ENCODE measurements around the gene MEDAG. TPM values are rescaled to one million over a fixed set of nuclear protein-coding genes. Genes with fewer than 3 reads are reported as not detected.
"Not testable (repeated sequence)": the region's sequence is repeated elsewhere in the genome, so short reads cannot be mapped to it uniquely, and the experiment has no call there.

MEDAG gene
- total RNA-seq, 2 experiments from 2014 or later = not detected

DNA sequence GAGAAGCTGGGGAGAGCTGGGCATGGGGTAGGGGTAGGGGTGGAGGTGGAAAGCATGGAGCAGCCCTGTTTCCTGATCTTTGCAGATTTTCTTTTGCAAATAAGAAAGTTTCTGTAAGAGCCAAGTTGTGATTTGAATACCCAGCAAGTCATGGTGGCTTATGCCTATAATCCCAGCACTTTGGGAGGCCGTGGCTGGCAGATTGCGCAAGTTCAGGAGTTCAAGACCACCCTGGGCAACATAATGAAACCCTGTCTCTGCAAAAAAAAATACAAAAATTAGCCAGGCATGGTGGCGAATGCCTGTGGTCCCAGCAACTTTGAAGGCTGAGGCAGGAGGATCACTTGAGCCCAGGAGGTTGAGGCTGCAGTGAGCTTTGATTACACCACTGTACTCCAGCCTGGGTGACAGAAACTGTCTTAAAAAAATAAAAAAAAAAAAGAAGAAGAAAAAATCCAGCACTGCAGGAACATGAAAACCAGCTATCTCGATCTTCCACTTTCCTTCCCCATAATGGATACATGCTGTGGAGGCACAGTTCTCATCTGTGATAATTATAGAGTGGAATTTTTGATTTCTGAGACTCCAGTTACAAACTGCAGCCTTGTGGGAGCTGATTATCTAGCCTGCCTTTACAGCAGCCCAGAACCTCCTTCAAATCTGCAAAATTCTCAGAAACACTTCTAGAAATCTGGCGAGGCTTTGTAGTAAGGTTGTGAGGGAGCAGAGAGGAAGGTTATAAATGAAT, 14.3 kb downstream of the MEDAG start:
- Mint-ChIP-seq H3K27ac (no peak overlapping the region), H3K9me3 (no peaks in the 10 kb centered on the region)
- CTCF ChIA-PET = interaction anchor here (0.6 to 0.7 kb wide), 2 partner anchors 126 to 209 kb away, joined by 3 to 5 read pairs; no protein-coding TSS in a partner anchor

DNA sequence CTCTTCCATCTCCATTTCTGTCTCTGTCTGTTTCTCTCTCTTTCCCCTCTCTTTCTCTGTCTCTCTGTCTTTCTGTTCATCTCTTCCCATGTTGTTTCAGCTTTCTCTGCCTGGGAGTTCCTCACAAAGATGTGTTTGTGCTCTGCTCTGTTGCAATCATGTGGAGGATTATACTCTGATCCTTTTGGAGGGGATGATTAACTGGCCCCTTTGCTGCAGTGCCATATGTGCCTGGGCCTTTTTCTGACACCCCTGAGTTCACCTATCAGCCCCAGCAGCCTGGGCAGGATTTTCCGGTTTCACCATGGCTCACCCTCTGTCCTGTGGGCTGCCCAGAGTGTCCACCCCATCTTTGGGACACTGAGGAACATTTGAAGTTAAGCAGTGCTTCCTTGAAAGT, 17.3 kb downstream of the MEDAG start:
- Mint-ChIP-seq H3K27ac (no peak overlapping the region), H3K36me3 (ENCODE audit: low read depth) (no peaks in the 10 kb centered on the region), H3K27me3 (ENCODE audit: low read depth) (peaks cover 7% of the 10 kb centered on the region), H3K4me3 (no peak overlapping the region), H3K4me1 (ENCODE audit: low read depth) (peaks cover 9% of the 10 kb centered on the region), H3K9me3 (no peaks in the 10 kb centered on the region)
- intact Hi-C loops (cut with micrococcal nuclease) = no loop called here
- DNase-seq = no peak
- CTCF ChIA-PET = no interaction called here

More for the DNA sequence above, 14.3 kb downstream of the MEDAG start:
- Mint-ChIP-seq H3K36me3 (ENCODE audit: low read depth) (no peaks in the 10 kb centered on the region), H3K27me3 (ENCODE audit: low read depth) (peaks cover 19% of the 10 kb centered on the region), H3K4me3 (no peak overlapping the region), H3K4me1 (ENCODE audit: low read depth) (peaks cover under 1% of the 10 kb centered on the region)
- intact Hi-C loops (cut with micrococcal nuclease) = no loop called here
- no peak for DNase-seq

DNA sequence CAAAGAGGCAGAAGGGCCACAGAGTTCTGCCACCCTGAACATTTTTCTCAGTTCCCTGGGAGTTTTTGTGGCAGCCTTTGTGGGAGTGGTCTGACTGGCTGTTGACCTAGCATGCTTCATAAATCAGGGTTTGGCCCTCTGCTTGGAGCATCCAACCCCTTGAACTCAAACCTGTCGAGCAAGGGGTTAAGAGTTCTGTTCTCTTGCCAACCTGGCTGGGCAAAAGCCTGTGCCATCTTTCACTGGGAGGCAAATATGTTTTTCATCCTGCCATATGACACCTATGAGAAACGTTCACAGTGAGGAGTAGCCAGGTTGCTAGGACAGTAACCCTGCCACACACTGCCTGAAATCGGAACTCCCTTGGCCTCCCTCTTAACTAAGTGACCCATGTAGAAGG, 18.6 kb downstream of the MEDAG start:
- DNase-seq = no peak
- Mint-ChIP-seq H3K9me3 (no peaks in the 10 kb centered on the region), H3K4me1 (ENCODE audit: low read depth) (peaks cover 9% of the 10 kb centered on the region), H3K27ac (no peak overlapping the region), H3K27me3 (ENCODE audit: low read depth) (peaks cover 7% of the 10 kb centered on the region), H3K4me3 (no peak overlapping the region), H3K36me3 (ENCODE audit: low read depth) (no peaks in the 10 kb centered on the region)
- CTCF ChIA-PET = no interaction called here
- intact Hi-C loops (cut with micrococcal nuclease) = no loop called here

DNA sequence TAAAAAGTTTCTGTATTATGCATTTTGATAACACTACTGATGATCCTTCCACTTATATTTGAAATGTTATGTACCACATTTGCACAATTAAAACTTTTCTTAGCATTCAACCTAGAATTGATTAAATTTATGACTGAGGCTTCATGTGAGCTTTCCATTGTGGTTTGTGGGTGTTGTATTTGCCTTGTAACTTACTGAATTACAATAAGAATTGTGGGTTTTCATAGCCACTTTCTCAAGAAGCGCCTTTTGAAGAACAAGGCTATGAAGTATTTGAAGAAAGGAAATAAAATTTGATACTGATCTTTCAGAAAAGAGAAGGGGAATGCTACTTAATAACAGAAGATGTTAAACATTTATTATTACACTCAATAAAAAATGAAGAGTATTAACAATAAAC, 19.4 kb downstream of the MEDAG start:
- Mint-ChIP-seq H3K9me3 (no peaks in the 10 kb centered on the region), H3K36me3 (ENCODE audit: low read depth) (no peaks in the 10 kb centered on the region), H3K27ac (no peak overlapping the region), H3K4me3 (no peak overlapping the region), H3K4me1 (ENCODE audit: low read depth) (peaks cover 9% of the 10 kb centered on the region), H3K27me3 (ENCODE audit: low read depth) (peaks cover 9% of the 10 kb centered on the region)
- CTCF ChIA-PET = no interaction called here
- intact Hi-C loops (cut with micrococcal nuclease) = no loop called here
- DNase-seq = no peak

DNA sequence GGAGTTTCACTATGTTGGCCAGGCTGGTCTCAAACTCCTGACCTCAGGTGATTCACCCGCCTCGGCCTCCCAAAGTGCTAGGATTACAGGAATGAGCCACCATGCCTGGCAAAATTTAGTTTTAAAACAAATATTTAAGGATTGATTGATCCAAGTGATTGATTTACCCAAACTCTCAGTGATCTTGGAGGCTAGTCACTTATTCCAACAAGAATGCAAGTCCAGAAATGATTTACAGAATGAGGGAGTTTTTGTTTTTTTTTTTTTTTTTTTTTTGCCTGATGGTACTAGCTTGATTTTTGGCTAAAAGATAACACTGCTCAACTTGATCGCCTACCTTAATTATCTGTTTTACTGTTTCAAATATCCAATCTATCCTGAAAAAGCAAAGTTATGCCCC, 20.7 kb downstream of the MEDAG start:
- intact Hi-C loops (cut with micrococcal nuclease) = no loop called here
- no peaks in the 10 kb centered on the region for H3K36me3 Mint-ChIP-seq (ENCODE audit: low read depth)
- CTCF ChIA-PET = no interaction called here
- H3K9me3 Mint-ChIP-seq = no peaks in the 10 kb centered on the region
- no peak for DNase-seq
- no peak overlapping the region for H3K27ac Mint-ChIP-seq
- peaks cover 9% of the 10 kb centered on the region for H3K4me1 Mint-ChIP-seq (ENCODE audit: low read depth)
- no peak overlapping the region for H3K4me3 Mint-ChIP-seq
- peaks cover 9% of the 10 kb centered on the region for H3K27me3 Mint-ChIP-seq (ENCODE audit: low read depth)

DNA sequence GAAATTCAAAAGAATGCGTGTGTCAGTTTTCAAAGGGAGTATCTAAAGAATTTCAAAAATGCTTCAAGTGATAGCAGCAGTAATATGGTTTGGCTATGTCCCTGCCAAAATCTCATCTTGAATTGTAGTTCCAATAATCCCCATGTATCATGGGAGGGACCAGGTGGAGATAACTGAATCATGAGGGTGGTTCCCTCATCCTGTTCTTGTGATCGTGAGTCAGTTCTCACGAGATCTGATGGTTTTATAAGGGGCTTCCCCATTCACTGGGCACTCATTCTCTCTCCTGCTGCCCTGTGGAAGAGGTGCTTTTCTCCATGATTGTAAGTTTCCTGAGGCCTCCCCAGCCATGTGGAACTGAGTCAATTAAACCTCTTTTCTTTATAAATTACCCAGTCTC, 21.1 kb downstream of the MEDAG start:
- H3K4me3 Mint-ChIP-seq; intact Hi-C loops (cut with micrococcal nuclease); CTCF ChIA-PET; H3K9me3 Mint-ChIP-seq; H3K36me3 Mint-ChIP-seq (ENCODE audit: low read depth); H3K27ac Mint-ChIP-seq; H3K4me1 Mint-ChIP-seq (ENCODE audit: low read depth); DNase-seq: not testable (repeated sequence)
- peaks cover 12% of the 10 kb centered on the region for H3K27me3 Mint-ChIP-seq (ENCODE audit: low read depth)

DNA sequence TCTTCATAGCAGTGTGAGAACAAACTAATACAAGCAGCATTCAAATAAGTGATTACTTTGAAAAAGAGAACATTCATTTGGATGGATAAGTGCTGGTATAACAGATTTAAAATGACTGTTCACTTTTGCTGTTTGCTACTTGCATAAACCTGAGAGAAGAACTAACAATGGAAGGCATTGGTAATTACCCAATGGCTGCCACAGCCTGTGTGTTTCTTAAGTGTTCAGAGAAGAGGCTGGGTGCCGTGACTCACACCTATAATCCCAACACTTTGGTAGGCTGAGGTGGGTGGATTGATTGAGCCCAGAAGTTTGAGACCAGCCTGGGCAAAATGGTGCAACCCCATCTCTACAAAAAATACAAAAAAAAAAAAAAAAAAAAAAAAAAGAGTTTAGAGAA, 21.5 kb downstream of the MEDAG start:
- Mint-ChIP-seq H3K4me1 (ENCODE audit: low read depth) (peaks cover 9% of the 10 kb centered on the region), H3K4me3 (no peak overlapping the region), H3K27ac (no peak overlapping the region), H3K27me3 (ENCODE audit: low read depth) (peaks cover 16% of the 10 kb centered on the region), H3K36me3 (ENCODE audit: low read depth) (no peaks in the 10 kb centered on the region), H3K9me3 (no peaks in the 10 kb centered on the region)
- intact Hi-C loops (cut with micrococcal nuclease) = no loop called here
- no peak for DNase-seq
- CTCF ChIA-PET = no interaction called here

DNA sequence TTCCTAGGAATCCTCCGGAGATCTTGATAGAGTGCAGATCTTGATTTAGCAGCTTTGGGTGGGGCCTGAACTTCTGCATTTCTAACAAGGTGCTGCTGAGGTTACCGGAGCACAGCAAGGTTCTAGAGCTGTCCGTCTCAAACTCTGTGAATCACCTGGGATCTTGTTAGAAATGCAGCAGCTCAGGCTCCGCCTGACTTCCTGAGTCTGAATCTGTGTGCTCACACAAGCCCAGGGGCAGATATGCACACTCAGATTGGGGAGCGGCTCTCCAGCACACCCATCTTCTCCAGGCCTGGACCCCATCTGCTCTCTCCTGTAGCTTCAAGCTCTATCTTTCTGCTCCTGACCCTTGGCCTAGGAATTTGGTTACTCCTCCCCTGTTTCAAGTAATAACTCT, 22.9 kb downstream of the MEDAG start:
- Mint-ChIP-seq H3K9me3 (no peaks in the 10 kb centered on the region), H3K27ac (no peak overlapping the region), H3K36me3 (ENCODE audit: low read depth) (no peaks in the 10 kb centered on the region), H3K4me1 (ENCODE audit: low read depth) (peaks cover 9% of the 10 kb centered on the region), H3K4me3 (no peak overlapping the region), H3K27me3 (ENCODE audit: low read depth) (peaks cover 13% of the 10 kb centered on the region)
- no peak for DNase-seq
- CTCF ChIA-PET = interaction anchor here (1.1 kb wide), 1 partner anchor 116 kb away, joined by 4 read pairs; no protein-coding TSS in a partner anchor
- intact Hi-C loops (cut with micrococcal nuclease) = no loop called here

DNA sequence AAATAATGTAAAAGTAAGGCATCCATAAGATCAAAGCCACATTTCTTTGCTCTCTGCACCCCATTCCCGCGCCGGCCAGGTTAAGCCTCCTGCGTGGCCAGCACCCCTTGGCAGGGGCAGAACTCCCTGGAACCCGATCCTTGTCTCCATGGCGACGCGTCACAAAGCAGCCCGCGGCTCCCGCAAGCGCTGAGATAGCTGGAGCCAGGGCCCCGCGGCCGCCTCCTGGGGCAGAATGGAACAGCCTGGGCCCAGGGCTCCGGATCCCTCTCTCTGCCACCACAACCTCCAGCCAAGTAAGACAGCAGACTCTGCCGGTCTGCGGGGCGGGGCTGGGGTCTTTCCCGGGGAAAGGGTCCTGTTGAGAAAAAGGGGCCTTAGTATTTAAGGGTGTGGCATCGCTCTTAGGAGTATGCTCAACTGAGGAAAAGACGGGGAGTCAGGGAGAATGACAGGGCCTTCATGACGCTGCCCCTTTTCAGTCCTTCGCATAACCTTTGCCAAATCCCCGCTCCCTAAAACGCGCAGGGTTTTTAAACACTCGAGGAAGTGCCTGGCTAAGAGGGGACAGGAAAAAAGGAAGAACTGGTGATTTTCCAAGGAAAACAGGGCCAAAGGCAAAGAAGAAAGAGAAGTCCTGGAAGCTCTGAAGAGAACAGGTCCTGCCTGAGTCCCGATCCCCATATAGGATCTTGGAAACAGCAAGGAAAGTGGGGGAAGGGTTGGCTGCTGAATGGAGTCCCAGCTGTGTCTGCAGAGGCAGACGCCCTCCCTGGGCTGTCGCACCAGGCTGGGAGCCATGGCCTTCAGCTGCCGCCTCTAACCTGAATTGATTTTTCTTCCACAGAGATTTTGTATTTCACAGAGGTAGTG, 26.6 kb downstream of the MEDAG start, which contains the start of gene TEX26:
Gene TEX26, plus strand, starts transcription at position 176 of the 873 bp plus-strand sequence. Its CDS starts 60 bp downstream, at position 236.
- no peaks in the 10 kb centered on the region for H3K4me1 Mint-ChIP-seq (ENCODE audit: low read depth)
- no peaks in the 10 kb centered on the region for H3K36me3 Mint-ChIP-seq (ENCODE audit: low read depth)
- no peaks in the 10 kb centered on the region for H3K9me3 Mint-ChIP-seq
- no peak within 1 kb of the TSS for H3K4me3 Mint-ChIP-seq
- intact Hi-C loops (cut with micrococcal nuclease) = no loop called here
- CTCF ChIA-PET = no interaction called here
- peaks cover 16% of the 10 kb centered on the region for H3K27me3 Mint-ChIP-seq (ENCODE audit: low read depth)
- no peak within 1 kb of the TSS for H3K27ac Mint-ChIP-seq
- DNase-seq = no peak

DNA sequence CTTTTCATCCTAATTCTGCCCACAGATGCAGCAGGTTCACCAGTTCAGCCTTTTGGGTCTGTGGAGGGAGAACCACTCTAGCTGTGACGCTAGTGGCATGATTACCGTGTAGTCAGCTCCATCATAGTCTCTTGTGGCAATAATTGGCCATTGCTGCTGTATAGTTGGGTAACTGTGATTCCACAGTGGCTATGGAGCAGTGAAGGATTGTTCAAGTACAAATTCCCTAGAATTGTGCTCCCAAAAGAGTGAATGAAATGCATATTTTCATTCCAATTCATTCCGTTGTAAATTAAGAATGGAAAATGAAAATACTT, 27.2 kb downstream of the MEDAG start:
- Mint-ChIP-seq H3K4me3 (no peak overlapping the region), H3K27me3 (ENCODE audit: low read depth) (peaks cover 18% of the 10 kb centered on the region), H3K27ac (no peak overlapping the region), H3K9me3 (peaks cover 2% of the 10 kb centered on the region), H3K4me1 (ENCODE audit: low read depth) (no peaks in the 10 kb centered on the region), H3K36me3 (ENCODE audit: low read depth) (no peaks in the 10 kb centered on the region)
- CTCF ChIA-PET = no interaction called here
- no peak for DNase-seq
- intact Hi-C loops (cut with micrococcal nuclease) = no loop called here

DNA sequence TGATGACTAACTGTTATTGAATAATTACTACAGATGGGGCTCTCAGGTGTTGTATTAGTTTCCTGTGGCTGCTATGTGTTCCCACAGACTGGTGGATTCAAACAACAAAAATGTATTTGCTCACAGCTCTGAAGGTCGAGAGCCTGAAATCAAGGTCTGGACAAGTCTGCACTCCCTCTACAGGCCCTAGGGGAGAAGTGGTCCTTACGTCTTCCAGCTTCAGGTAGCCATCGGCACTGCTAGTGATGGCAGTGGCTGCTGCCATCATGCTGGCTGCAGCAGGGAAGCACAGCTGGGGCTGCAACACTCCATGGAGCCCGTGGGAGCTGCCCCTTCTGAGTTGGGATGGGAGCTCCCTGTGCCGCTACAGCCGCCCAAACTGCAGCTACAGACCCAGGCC, 28.3 kb downstream of the MEDAG start:
- H3K27ac Mint-ChIP-seq = no peak overlapping the region
- CTCF ChIA-PET = no interaction called here
- intact Hi-C loops (cut with micrococcal nuclease) = no loop called here
- H3K27me3 Mint-ChIP-seq (ENCODE audit: low read depth) = peaks cover 15% of the 10 kb centered on the region
- no peaks in the 10 kb centered on the region for H3K36me3 Mint-ChIP-seq (ENCODE audit: low read depth)
- H3K4me1 Mint-ChIP-seq (ENCODE audit: low read depth) = no peaks in the 10 kb centered on the region
- DNase-seq = no peak
- no peak overlapping the region for H3K4me3 Mint-ChIP-seq
- H3K9me3 Mint-ChIP-seq = peaks cover 3% of the 10 kb centered on the region

DNA sequence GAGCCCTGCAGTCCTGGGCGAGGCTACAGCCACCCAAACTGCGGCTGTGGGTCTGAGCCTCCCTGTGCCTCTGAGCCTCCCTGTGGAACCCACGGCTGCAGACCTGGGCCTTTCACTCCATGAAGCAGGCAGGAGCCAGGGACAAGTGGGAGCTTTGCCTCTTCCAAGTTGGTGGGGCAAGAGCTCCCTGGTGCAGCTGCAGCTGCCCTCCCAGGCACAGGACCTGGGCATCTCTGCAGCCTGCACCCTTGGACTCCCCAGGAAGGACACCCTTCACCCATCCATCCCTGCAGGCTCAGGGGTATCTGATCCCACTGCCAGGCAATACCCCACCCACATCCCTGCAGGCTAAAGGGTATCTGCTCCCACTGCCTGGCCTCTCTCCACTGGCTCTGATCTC, 28.7 kb downstream of the MEDAG start:
- Mint-ChIP-seq H3K27me3 (ENCODE audit: low read depth) (peaks cover 15% of the 10 kb centered on the region), H3K9me3 (peaks cover 3% of the 10 kb centered on the region), H3K4me1 (ENCODE audit: low read depth) (no peaks in the 10 kb centered on the region), H3K27ac (no peak overlapping the region), H3K36me3 (ENCODE audit: low read depth) (no peaks in the 10 kb centered on the region), H3K4me3 (no peak overlapping the region)
- intact Hi-C loops (cut with micrococcal nuclease) = no loop called here
- CTCF ChIA-PET = no interaction called here
- DNase-seq = no peak

DNA sequence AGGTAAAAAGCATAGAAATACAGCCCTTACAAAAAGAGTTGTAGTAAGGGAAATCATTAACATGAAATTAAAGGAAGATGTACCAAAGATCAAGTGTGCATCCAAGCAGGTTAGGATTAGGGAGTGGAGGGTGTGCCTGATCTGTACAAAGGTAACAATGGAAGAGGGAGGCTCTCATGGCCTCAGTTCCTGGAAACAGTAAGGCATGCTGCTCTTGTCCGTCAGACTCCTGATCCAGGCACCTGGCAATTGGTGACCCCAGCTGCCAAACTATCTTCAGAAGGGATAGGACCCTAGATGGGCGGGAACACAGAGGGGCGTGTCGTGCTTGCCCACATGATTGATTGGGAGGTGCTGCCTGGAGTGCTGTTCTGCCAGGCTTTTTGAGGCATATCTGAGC, 30.9 kb downstream of the MEDAG start:
- Mint-ChIP-seq H3K36me3 (ENCODE audit: low read depth) (no peaks in the 10 kb centered on the region), H3K27ac (no peak overlapping the region), H3K4me3 (no peak overlapping the region), H3K4me1 (ENCODE audit: low read depth) (no peaks in the 10 kb centered on the region), H3K27me3 (ENCODE audit: low read depth) (peaks cover 12% of the 10 kb centered on the region), H3K9me3 (peaks cover 3% of the 10 kb centered on the region)
- DNase-seq = no peak
- CTCF ChIA-PET = interaction anchor here (1.0 kb wide), 1 partner anchor 72 kb away, joined by 6 read pairs; no protein-coding TSS in a partner anchor
- intact Hi-C loops (cut with micrococcal nuclease) = no loop called here
